ENCODE measurements around the gene MSH5. TPM values are rescaled to one million over a fixed set of nuclear protein-coding genes. Genes with fewer than 3 reads are reported as not detected.
"Not testable (repeated sequence)": the region's sequence is repeated elsewhere in the genome, so short reads cannot be mapped to it uniquely, and the experiment has no call there.

The MSH5 gene
- total RNA-seq, 1 donor from 2014 or later: 4.4 TPM

GRCh38 chr6:31801031-31801927 is 61.5 kb downstream of the MSH5 start:
- DNase-seq (ENCODE audit: low read depth): not testable (repeated sequence)

GRCh38 chr6:31805939-31806469 is 66.2 kb downstream of the MSH5 start:
- no peak for DNase-seq (ENCODE audit: low read depth)

GRCh38 chr6:31806470-31807272 is 66.9 kb downstream of the MSH5 start, which contains the start of gene LSM2:
Gene LSM2, minus strand, starts transcription at chr6:31806966. Its CDS starts 209 bp downstream, at chr6:31806757.
- peak; percentile 90 for DNase-seq (ENCODE audit: low read depth)

- DNase-seq (ENCODE audit: low read depth): not testable (repeated sequence)
Measured at GRCh38 chr6:31808599-31808998, 68.8 kb downstream of the MSH5 start.

GRCh38 chr6:31811645-31812044 is 71.8 kb downstream of the MSH5 start:
- no peak for DNase-seq (ENCODE audit: low read depth)

Other genes starting within 250 kb of the MSH5 start
- 5.3 and 17.5 TPM in 2 replicates for gene MICB, start 241.9 kb upstream of the MSH5 start, total RNA-seq
- 0.15 TPM in 1 of 2 replicates, not detected in the other for gene MCCD1, start 211.0 kb upstream of the MSH5 start, total RNA-seq
- gene DDX39B, start 198.0 kb upstream of the MSH5 start, total RNA-seq: 234 and 346 TPM in 2 replicates
- 1.0 TPM in 1 of 2 replicates, not detected in the other for gene ATP6V1G2, start 193.4 kb upstream of the MSH5 start, total RNA-seq
- gene NFKBIL1, start 192.4 kb upstream of the MSH5 start, total RNA-seq: 17.6 and 30.0 TPM in 2 replicates
- not detected in 2 replicates for gene LTA, start 167.7 kb upstream of the MSH5 start, total RNA-seq
- gene TNF, start 164.4 kb upstream of the MSH5 start, total RNA-seq: 2.4 and 7.8 TPM in 2 replicates
- 7.0 and 35.1 TPM in 2 replicates for gene LTB, start 157.6 kb upstream of the MSH5 start, total RNA-seq
- not detected in 2 replicates for gene LST1, start 153.7 kb upstream of the MSH5 start, total RNA-seq
- gene NCR3, start 147.0 kb upstream of the MSH5 start, total RNA-seq: not detected in 2 replicates
- not detected in 2 replicates for gene AIF1, start 124.8 kb upstream of the MSH5 start, total RNA-seq
- 13.9 and 90.6 TPM in 2 replicates for gene PRRC2A, start 119.3 kb upstream of the MSH5 start, total RNA-seq
- 130 and 241 TPM in 2 replicates for gene BAG6, start 87.3 kb upstream of the MSH5 start, total RNA-seq
- gene APOM, start 84.1 kb upstream of the MSH5 start, total RNA-seq: 0.69 and 0.80 TPM in 2 replicates
- 28.6 and 32.0 TPM in 2 replicates for gene C6orf47, start 79.2 kb upstream of the MSH5 start, total RNA-seq
- gene GPANK1, start 75.0 kb upstream of the MSH5 start, total RNA-seq: 9.1 and 16.0 TPM in 2 replicates
- 116 and 121 TPM in 2 replicates for gene CSNK2B, start 73.9 kb upstream of the MSH5 start, total RNA-seq
- 2.6 TPM in 1 of 2 replicates, not detected in the other for gene LY6G5B, start 70.0 kb upstream of the MSH5 start, total RNA-seq
- gene LY6G5C, start 58.9 kb upstream of the MSH5 start, total RNA-seq: 0.40 TPM in 1 of 2 replicates, not detected in the other
- gene ABHD16A, start 36.7 kb upstream of the MSH5 start, total RNA-seq: 54.7 and 56.6 TPM in 2 replicates
- not detected in 2 replicates for gene LY6G6F, start 33.1 kb upstream of the MSH5 start, total RNA-seq
- gene LY6G6D, start 24.7 kb upstream of the MSH5 start, total RNA-seq: not detected in 2 replicates
- not detected in 2 replicates for gene LY6G6C, start 18.3 kb upstream of the MSH5 start, total RNA-seq
- not detected in 2 replicates for gene MPIG6B, start 16.6 kb upstream of the MSH5 start, total RNA-seq
- gene DDAH2, start 10.7 kb upstream of the MSH5 start, total RNA-seq: 101 and 121 TPM in 2 replicates
- 345 and 2,008 TPM in 2 replicates for gene CLIC1, start 3.5 kb upstream of the MSH5 start, total RNA-seq
- gene SAPCD1, start 22.7 kb downstream of the MSH5 start, total RNA-seq: 0.50 and 0.69 TPM in 2 replicates
- gene VWA7, start 37.3 kb downstream of the MSH5 start, total RNA-seq: 2.6 and 8.5 TPM in 2 replicates
- 67.4 and 103 TPM in 2 replicates for gene VARS1, start 55.7 kb downstream of the MSH5 start, total RNA-seq
- 16.6 and 46.9 TPM in 2 replicates for gene LSM2, start 67.0 kb downstream of the MSH5 start, total RNA-seq
- gene HSPA1L, start 75.3 kb downstream of the MSH5 start, total RNA-seq: 0.87 and 2.0 TPM in 2 replicates
- gene HSPA1A, start 75.5 kb downstream of the MSH5 start, total RNA-seq: 178 and 296 TPM in 2 replicates
- gene HSPA1B, start 87.7 kb downstream of the MSH5 start, total RNA-seq: 197 and 264 TPM in 2 replicates
- 104 and 112 TPM in 2 replicates for gene NEU1, start 122.8 kb downstream of the MSH5 start, total RNA-seq
- 1.1 and 26.6 TPM in 2 replicates for gene SLC44A4, start 139.0 kb downstream of the MSH5 start, total RNA-seq
- gene EHMT2, start 157.7 kb downstream of the MSH5 start, total RNA-seq: 37.7 and 72.3 TPM in 2 replicates
- 0.69 and 5.9 TPM in 2 replicates for gene ZBTB12, start 162.1 kb downstream of the MSH5 start, total RNA-seq
- 1.7 TPM in 1 of 2 replicates, not detected in the other for gene C2, start 187.7 kb downstream of the MSH5 start, total RNA-seq
- gene CFB, start 206.1 kb downstream of the MSH5 start, total RNA-seq: 24.3 and 32.7 TPM in 2 replicates
- 92.3 and 146 TPM in 2 replicates for gene NELFE, start 219.0 kb downstream of the MSH5 start, total RNA-seq
- gene SKIC2, start 219.2 kb downstream of the MSH5 start, total RNA-seq: 46.5 and 47.3 TPM in 2 replicates
- 10.6 and 16.9 TPM in 2 replicates for gene DXO, start 232.1 kb downstream of the MSH5 start, total RNA-seq
- 1.6 and 42.4 TPM in 2 replicates for gene C4A, start 242.1 kb downstream of the MSH5 start, total RNA-seq